GM19239 (cell line): Measurements from ENCODE around the gene ATP8B4.
"Not testable (repeated sequence)": the region's sequence is repeated elsewhere in the genome, so short reads cannot be mapped to it uniquely, and the experiment has no call there.

Experiments
- DNase-seq: peaks from one replicate; pipeline ENCODE4 v3.0.0; 2011; ENCODE audit warnings: low spot score; ENCODE audit not compliant: insufficient read length
- FAIRE-seq: peaks from 2 replicates; lab custom pipeline; 2011; peaks lifted over from hg19 to GRCh38; lab: Jason Lieb, UNC

The ATP8B4 gene

DNA sequence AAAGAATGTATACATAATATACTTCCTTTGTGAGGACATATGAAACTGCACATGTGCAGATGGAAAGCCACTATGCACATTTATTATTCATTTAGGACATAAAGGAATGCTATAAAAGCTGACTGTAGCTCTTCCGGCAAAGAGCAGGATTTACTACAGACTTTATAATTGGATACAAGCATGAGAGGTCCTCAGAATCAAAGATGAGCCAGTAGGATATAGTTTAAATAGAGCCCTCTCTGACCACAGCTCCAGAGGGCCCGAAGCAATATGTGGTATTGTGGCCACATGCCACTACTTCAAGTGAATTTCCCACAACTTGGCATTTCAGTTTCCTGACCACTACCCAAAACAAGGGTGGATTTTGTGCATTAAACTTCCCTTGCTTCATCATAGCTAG, 140.9 kb downstream of the ATP8B4 start:
- FAIRE-seq = no peak
- no peak for DNase-seq

- DNase-seq (no peak), FAIRE-seq (no peak)
These were observed 141.7 kb downstream of the ATP8B4 start for GRCh38 chr15:49977306-49977705.

DNA sequence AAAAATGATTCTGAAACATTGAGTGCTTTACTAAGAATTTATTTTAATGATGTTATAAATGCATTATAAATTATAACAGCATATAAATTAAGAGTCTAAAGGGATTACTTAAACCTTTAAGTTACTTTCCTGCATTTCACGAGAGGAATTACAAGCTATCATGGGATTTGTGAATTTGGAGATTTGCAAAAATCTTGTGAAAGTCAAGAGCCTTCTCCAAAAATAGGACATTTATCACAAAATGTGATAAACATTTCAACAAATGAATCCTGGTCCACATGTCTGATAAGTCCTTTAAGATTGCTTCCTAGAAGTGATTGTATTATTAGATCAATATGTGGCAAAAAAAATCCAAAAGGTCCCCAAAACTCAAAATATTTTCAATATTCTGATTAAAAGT, 154.5 kb downstream of the ATP8B4 start:
- DNase-seq (no peak), FAIRE-seq (no peak)

DNA sequence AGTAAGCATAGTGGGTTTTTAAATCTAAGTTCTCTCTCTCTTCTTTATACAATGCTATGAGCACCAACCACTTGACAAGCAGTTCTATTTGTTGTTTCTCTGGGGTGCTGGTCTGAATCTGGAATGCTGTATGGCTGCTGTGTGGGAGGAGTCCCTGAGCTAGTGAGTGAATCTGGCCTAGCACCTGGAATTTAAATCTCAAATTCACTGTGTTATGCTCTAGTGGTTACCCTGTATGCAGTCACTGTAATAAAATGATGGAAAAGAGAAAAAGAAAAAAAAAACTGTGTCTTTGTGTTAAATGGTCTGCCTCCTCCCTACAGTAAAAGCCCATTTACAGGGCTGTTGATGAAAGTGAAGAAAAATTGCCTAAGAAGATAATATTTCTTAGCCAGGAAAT, 155.0 kb downstream of the ATP8B4 start:
- no peak for FAIRE-seq
- no peak for DNase-seq

GRCh38 chr15:49963033-49963772, 155.8 kb downstream of the ATP8B4 start:
- FAIRE-seq, DNase-seq: not testable (repeated sequence)

- FAIRE-seq (no peak), DNase-seq (no peak)
These were observed 156.9 kb downstream of the ATP8B4 start for GRCh38 chr15:49962044-49962602.

- no peak for FAIRE-seq
- no peak for DNase-seq
These were observed 165.6 kb downstream of the ATP8B4 start for GRCh38 chr15:49953421-49953820.

DNA sequence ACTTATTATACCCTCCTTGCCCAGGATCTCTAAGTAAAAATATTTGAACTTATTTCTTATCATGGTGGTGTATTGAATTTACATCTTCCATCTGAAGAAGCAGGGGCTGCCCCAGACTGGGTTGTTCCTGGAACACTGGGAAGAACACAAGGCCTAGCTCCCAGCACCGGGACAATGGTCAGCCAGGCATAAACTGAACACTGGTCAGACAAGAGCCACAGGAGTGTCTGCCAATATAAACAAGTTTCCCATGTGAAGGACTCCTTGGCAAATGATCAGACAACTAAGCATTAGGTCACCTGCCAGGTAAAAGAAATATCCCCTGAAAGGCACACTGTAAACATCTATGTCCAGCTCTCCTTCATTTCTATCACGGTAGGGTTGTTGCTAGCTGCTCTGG, 172.4 kb downstream of the ATP8B4 start:
- no peak for FAIRE-seq
- no peak for DNase-seq

GRCh38 chr15:49934487-49934886, 184.5 kb downstream of the ATP8B4 start:
- no peak for DNase-seq
- no peak for FAIRE-seq

DNA sequence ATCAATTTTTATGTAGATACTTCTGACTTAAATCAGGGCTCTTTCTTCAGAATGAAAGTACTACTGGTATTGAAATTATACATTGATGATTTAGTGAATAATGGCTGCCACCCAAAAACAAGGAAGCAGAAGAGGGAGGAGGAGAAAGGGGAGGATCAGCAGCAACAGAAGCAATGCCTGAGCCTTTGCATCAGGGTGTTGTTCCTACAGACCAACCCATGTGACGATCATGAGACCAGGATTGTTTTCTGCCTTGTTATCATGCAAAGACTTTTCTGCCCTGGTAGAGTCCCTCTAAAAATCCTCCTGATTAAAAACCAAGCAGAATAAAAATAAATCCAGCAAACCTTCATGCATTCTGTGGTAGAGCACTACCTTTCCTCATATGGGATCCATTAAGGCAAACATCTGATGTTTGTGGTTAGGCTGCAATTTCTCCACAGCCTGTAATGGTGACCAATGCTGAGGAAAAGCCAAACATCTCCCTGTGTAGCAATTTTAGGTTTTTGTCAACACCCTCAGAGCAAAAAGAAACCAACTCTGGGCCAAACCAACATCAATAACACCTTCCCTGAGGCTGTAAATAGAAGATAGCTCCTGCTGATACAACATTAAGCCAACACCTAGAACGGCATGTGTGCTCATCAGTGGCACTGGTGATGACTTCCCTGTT, 191.7 kb downstream of the ATP8B4 start:
- FAIRE-seq (no peak), DNase-seq (no peak)

GRCh38 chr15:49926740-49927139, 192.3 kb downstream of the ATP8B4 start:
- FAIRE-seq (no peak), DNase-seq (no peak)

DNA sequence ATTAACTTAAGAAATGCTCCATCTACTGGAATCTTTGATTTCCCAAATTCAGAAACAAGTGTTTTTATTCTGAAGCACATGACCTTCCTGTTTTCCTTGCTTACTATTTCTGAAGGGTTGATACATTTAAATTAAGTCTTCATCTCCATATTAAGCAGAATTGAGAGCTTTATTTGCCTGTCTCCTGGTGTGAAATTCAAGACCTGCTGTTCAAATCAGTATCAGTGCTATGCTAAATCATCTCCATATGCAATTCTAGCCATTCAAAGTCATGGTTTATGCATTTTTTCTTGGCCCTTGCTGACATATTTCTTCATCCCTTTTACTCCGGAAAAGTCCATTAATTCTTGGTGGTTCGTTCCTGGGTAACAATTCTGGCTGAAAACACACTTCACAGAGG, 195.4 kb downstream of the ATP8B4 start:
- FAIRE-seq = no peak

GRCh38 chr15:49919034-49919433, 200.0 kb downstream of the ATP8B4 start:
- DNase-seq (no peak), FAIRE-seq (no peak)

More for the DNA sequence above, 195.4 kb downstream of the ATP8B4 start:
- DNase-seq = no peak

GRCh38 chr15:49918121-49918520, 200.9 kb downstream of the ATP8B4 start:
- no peak for DNase-seq
- no peak for FAIRE-seq

- DNase-seq = no peak
- no peak for FAIRE-seq
These were observed 202.0 kb downstream of the ATP8B4 start for GRCh38 chr15:49916998-49917397.

DNA sequence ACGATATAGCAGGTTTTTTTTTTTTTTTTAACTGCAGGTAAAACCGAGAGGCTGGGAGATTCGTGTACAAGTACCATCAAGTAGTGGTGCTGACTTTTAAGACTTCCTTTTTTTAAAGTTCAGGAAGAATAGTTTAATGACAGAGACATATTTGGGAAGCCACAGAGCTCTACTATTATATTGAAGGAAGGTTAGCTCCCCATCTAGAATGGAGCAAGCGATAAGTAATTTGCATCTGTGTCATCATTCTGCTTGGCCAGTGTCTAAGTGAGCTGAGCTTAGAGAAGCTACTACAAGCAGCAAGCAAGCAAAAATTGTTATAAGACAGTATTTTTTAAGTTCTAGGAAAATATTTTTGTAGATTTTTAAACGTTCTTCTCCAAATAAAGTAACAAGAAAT, 203.2 kb downstream of the ATP8B4 start:
- DNase-seq (no peak), FAIRE-seq (no peak)

GRCh38 chr15:49908933-49909295, 210.1 kb downstream of the ATP8B4 start:
- FAIRE-seq (no peak), DNase-seq (no peak)

GRCh38 chr15:49908236-49908932, 210.6 kb downstream of the ATP8B4 start:
- DNase-seq (no peak), FAIRE-seq (no peak)

GRCh38 chr15:49906966-49907365, 212.1 kb downstream of the ATP8B4 start:
- no peak for FAIRE-seq
- DNase-seq = no peak

GRCh38 chr15:49905221-49905620, 213.8 kb downstream of the ATP8B4 start:
- no peak for DNase-seq
- FAIRE-seq = no peak

DNA sequence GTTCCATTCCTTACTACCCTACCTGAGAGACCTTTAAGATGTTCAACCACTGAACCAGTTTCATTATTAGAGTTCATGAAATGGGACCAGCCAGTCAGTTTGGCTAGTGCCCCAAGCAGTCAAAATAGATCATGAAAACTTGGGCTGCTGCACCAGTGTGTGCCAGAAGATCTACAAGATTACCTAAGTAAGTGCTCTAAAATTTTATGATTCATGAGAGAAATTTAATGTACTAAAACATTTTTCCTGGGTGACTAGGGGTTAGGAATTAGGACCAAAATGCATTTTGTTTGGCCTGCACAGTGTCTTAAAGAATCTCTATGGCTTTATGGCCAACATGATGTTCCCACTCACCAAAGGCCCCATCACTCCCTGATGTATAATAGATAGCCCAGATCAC, 214.7 kb downstream of the ATP8B4 start:
- DNase-seq (no peak), FAIRE-seq (no peak)
